GM18868 (cell line): ENCODE results near the gene BMS1.
"Not testable (repeated sequence)": the region's sequence is repeated elsewhere in the genome, so short reads cannot be mapped to it uniquely, and the experiment has no call there.

Experiments used
- ATAC-seq: cut with Tn5 transposase; IDR thresholded peaks from one replicate; pipeline ENCODE4 v1.9.1; 2021; ENCODE audit warnings: mild to moderate bottlenecking, moderate library complexity; ENCODE audit not compliant: unreplicated experiment

Gene BMS1

GRCh38 chr10:42790835-42791234 lies 8.2 kb downstream of the BMS1 start:
- no peak for ATAC-seq

GRCh38 chr10:42795701-42796100 lies 13.1 kb downstream of the BMS1 start:
- ATAC-seq, result no peak

GRCh38 chr10:42801135-42801534 lies 18.5 kb downstream of the BMS1 start:
- peak; percentile 37 for ATAC-seq

DNA sequence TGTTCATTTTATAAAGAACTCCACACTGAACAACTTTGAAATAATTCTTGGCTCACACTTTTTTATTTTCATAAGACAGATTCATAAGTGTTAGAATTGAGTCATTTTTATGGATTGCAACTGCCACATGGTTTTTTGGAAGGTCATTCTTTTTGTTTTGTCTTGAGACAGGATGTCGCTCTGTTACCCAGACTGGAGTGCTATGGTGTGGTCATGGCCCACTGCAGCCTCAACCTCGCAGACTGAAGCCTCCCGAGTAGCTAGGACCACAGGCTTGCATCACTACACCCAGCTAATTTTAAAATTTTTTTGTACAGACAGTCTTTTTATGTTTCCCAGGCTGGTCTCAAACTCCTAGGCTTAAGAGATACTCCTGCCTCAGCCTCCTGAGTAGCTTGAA lies 20.3 kb downstream of the BMS1 start:
- no peak for ATAC-seq

GRCh38 chr10:42809676-42810075 lies 27.1 kb downstream of the BMS1 start:
- peak; percentile 63 for ATAC-seq

- no peak for ATAC-seq
Observed at GRCh38 chr10:42812028-42812427, 29.4 kb downstream of the BMS1 start.

DNA sequence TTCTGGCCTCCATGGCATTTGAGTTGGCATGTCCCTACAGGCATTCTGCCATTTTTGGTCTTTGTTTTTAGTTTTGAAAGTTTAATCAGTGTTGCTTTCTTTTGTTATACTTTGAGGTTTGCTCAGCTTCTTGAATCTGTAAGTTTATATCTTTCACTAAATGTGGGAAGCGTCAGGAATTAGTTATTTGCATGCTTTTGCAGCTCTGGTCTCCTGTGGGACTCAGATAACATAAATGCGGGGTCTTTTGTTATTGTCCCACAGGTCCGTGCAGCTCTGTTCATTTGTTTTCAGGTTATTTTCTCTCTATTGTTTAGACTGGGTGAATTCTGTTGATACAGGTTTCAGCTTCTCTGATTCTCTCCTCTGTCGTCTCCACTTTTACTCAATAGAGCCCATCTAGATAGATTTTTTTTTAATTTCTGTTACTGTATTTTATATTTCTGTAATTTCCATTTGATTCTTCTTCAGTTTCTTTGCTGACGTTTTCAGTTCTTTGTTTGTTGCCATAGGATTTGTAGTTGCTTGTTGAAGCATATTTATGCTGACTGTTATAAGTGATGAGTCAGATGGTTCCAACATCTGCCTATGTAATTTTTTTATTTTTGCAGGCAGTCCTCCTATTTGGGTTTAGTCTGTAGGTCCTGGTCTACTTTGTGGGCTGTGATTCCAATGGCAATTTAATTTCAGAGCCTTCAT lies 31.5 kb downstream of the BMS1 start:
- ATAC-seq, result not testable (repeated sequence)

GRCh38 chr10:42816334-42816733 lies 33.7 kb downstream of the BMS1 start:
- not testable (repeated sequence) for ATAC-seq

- ATAC-seq, result no peak
Observed at GRCh38 chr10:42816912-42817311, 34.3 kb downstream of the BMS1 start.

DNA sequence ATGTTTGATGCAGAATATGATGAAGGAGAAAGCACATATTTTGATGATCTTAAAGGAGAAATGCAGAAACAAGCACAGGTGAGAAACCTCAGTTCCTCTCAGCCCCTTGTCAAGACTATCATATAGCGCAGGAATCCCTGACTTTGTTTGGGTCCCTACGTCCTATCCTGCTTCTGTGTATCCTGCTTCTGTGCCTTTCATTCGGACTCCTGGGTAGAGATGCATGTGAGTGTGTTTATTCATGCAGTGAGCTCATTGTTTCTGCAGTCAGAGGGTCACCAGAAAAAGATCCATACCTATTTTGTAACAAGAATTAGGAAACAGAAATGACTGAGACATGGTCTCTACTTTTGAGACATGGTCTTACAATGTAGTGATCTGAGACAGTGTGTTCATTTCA lies 34.8 kb downstream of the BMS1 start:
- not testable (repeated sequence) for ATAC-seq

- not testable (repeated sequence) for ATAC-seq
Observed at GRCh38 chr10:42826759-42827158, 44.2 kb downstream of the BMS1 start.

DNA sequence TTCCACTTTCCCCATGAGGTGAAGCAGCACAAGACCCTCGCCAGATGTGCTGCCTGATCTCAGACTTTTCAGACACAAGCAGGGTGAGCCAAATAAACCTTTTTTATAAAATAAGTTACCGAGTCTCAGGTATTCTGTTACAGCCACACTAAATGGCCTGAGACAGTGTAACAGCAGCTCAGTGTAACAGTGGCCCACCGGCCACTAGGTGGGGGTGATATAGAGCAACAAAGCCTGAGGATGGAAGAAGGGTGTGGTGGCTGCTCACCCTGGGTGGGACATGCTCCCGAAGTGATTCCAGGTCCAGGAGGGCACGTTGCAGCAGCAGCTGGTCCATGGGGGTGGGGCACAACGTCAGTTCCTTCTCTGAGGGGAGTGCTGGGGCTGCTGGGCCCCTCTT lies 44.6 kb downstream of the BMS1 start:
- no peak for ATAC-seq

DNA sequence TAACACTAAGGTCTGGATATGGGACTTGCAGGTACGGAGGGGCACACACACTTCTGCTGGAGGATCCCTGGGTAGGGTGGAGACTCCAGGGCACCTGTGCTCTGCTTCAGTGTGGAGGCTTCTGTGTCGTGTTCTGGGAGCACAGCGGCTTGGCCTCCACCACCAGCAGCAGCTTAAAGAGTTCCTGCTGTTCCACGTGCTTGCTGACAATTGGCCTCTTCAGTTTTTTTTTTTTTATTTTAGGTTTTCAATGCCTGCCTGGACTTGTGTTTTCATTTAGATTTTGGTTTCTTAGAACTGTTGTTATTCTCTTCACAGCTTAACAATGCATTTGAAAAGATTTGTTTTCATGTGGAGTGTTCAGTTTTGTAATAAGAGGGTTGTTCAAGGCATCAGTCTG lies 45.8 kb downstream of the BMS1 start:
- ATAC-seq, result not testable (repeated sequence)

DNA sequence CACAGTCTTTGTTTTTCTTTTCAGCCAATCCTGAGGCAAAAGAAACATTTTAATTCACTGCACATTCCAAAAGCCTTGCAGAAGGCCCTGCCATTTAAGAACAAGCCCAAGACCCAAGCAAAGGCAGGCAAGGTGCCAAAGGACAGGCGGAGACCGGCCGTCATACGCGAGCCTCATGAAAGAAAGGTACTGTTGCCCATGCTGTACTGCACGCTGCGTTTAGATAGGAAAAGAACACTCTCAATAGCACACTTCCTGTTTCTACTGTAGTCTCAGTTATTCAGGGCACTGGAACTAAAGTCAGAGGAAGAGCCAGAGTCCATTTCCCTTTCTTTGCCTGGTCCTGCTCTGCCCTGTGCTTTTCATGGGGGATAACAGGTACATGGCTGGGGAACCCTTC lies 47.6 kb downstream of the BMS1 start:
- no peak for ATAC-seq

GRCh38 chr10:42836096-42836495 lies 53.5 kb downstream of the BMS1 start:
- no peak for ATAC-seq

GRCh38 chr10:42836771-42837468 lies 54.3 kb downstream of the BMS1 start:
- no peak for ATAC-seq

- not testable (repeated sequence) for ATAC-seq
Observed at GRCh38 chr10:42844810-42845209, 62.2 kb downstream of the BMS1 start.

- ATAC-seq, result not testable (repeated sequence)
Observed at GRCh38 chr10:42847261-42847660, 64.7 kb downstream of the BMS1 start.

DNA sequence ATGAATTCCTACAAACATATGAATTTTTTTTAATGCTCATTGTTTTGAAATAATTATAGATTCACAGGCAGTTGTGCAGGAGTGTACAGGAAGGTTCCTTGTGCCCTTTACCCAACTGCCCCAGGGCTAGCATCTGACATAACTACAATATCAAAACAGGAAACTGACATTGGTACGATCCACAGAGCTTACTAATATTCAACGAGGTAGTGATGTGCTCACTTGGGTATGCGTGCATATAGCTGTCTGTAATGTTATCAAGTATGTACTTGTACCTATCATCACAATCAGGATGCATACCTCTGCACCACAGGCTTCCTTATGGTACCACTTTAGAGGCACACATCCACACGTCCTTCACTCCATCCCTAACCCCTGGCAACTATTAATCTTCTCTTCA lies 68.3 kb downstream of the BMS1 start:
- ATAC-seq, result no peak

DNA sequence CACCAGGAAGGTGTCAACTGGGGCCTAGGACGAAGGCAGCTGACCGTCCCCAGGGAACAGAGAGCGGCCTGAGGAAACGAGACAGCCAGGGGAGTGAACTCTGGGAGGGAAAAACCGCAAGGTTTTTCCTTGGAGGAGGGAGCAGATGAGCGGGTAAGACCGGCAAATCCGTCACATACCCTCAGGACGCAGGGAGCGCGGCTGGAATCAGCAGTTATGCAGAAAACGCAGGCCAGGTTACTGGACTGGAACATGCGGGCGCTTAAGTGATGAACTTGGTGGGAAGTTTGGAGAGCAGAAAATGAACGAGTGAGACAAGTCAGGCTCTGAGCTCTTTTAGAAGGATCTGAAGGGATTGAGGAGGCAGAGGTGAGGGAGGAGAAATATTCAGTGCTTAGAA lies 76.7 kb downstream of the BMS1 start:
- no peak for ATAC-seq

DNA sequence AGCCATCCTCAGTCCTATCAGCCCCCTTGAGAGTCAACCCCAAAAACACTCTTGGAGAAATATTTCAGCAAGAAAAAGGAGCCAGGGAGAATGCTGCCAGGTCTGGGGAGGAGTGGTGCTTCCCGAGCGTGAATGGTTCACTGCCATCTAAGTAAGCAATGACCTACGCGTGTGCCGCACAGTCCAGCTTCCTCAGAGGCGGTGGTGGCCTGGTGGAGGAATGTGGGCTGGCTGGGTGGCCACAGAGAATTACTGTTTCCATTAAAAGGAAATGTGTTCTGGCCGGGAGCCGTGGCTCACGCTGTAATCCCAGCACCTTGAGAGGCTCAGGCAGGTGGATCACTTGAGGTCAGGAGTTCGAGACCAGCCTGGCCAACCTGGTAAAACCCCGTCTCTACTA lies 77.4 kb downstream of the BMS1 start:
- not testable (repeated sequence) for ATAC-seq

- not testable (repeated sequence) for ATAC-seq
Observed at GRCh38 chr10:42862801-42863200, 80.2 kb downstream of the BMS1 start.

- no peak for ATAC-seq
Observed at GRCh38 chr10:42864575-42864974, 82.0 kb downstream of the BMS1 start.
